HL-60 (cell line): ENCODE results near the gene ADAT2.

Source experiments
- DNase-seq, 2 experiments: peaks; one replicate each; pipeline ENCODE4 v3.0.0-alpha.2; 2010 to 2020; ENCODE audit warnings: low read depth in 1 of 2, low spot score in 1 of 2
- H3K27ac ChIP-seq: fragments of 250-450 bp; sonication (Bioruptor Pico); replicated peaks from 2 replicates; pipeline ENCODE4 v1.5.1; 2020; ENCODE audit warnings: mild to moderate bottlenecking, moderate library complexity
- H3K27me3 ChIP-seq: fragments of 250-450 bp; sonication (Bioruptor Pico); 2 replicates; pipeline ENCODE4 v1.5.1; 2021; ENCODE audit warnings: mild to moderate bottlenecking, moderate library complexity; ENCODE audit not compliant: insufficient read depth, poor library complexity, severe bottlenecking
- H3K4me3 ChIP-seq: replicated peaks from 2 replicates; pipeline ENCODE4 v1.5.1; 2011; ENCODE audit warnings: mild to moderate bottlenecking, control low read depth, low read length; ENCODE audit not compliant: insufficient read depth
- CTCF ChIP-seq: IDR thresholded peaks from one replicate; pipeline ENCODE4 v1.5.1; 2011; ENCODE audit warnings: low read length, control low read depth, inconsistent platforms; ENCODE audit not compliant: insufficient read depth
- GABPA ChIP-seq: IDR thresholded peaks from 2 replicates; pipeline ENCODE4 v1.6.1; 2012; ENCODE audit warnings: low read depth
- POLR2AphosphoS5 ChIP-seq: IDR thresholded peaks from 2 replicates; pipeline ENCODE4 v1.6.1; 2012; ENCODE audit warnings: low read depth
- SPI1 ChIP-seq: IDR thresholded peaks from 2 replicates; pipeline ENCODE4 v1.6.1; 2012; ENCODE audit warnings: low read depth, mild to moderate bottlenecking, borderline replicate concordance
- TF ChIP-seq, protein P1 (sequence below): IDR thresholded peaks from 2 replicates; pipeline ENCODE4 v1.6.1; 2012; ENCODE audit warnings: low read depth; ENCODE audit not compliant: insufficient replicate concordance

The ADAT2 gene

DNA sequence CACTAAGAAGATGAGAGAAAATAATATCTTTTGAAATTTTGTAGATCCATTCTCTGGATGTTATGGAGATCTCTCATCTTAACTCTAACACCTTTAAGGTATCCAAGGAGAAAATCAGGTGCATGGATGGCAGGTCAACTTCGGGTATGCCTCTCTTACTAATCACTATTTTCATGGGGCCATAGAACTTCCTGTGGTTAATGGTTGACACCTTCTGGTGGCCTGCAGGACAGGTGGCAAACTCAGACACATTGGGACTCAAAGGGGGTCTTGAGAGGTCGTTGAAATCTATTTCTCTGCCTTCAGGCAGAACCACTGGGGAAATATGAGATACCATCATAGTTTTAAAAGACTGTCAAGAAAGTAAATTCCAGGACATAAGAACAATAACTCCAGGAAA, 76.5 kb downstream of the ADAT2 start:
- TF ChIP-seq POLR2AphosphoS5: no peak
- TF ChIP-seq CTCF: no peak
- TF ChIP-seq SPI1: no peak
- TF ChIP-seq GABPA: no peak
- TF ChIP-seq, protein P1, sequence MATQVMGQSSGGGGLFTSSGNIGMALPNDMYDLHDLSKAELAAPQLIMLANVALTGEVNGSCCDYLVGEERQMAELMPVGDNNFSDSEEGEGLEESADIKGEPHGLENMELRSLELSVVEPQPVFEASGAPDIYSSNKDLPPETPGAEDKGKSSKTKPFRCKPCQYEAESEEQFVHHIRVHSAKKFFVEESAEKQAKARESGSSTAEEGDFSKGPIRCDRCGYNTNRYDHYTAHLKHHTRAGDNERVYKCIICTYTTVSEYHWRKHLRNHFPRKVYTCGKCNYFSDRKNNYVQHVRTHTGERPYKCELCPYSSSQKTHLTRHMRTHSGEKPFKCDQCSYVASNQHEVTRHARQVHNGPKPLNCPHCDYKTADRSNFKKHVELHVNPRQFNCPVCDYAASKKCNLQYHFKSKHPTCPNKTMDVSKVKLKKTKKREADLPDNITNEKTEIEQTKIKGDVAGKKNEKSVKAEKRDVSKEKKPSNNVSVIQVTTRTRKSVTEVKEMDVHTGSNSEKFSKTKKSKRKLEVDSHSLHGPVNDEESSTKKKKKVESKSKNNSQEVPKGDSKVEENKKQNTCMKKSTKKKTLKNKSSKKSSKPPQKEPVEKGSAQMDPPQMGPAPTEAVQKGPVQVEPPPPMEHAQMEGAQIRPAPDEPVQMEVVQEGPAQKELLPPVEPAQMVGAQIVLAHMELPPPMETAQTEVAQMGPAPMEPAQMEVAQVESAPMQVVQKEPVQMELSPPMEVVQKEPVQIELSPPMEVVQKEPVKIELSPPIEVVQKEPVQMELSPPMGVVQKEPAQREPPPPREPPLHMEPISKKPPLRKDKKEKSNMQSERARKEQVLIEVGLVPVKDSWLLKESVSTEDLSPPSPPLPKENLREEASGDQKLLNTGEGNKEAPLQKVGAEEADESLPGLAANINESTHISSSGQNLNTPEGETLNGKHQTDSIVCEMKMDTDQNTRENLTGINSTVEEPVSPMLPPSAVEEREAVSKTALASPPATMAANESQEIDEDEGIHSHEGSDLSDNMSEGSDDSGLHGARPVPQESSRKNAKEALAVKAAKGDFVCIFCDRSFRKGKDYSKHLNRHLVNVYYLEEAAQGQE: no peak
- Histone ChIP-seq H3K27me3 (no peaks in the 10 kb centered on the region), H3K4me3 (no peak overlapping the region), H3K27ac (no peak overlapping the region)
- no peak for DNase-seq
